Kidney tubule cell (primary cell): Measurements from ENCODE around the gene PLEKHG4.

Experiments
- DNase-seq: peaks from one replicate; pipeline ENCODE4 v3.0.0-alpha.2; 2018; ENCODE audit warnings: low spot score

Gene PLEKHG4, protein sequence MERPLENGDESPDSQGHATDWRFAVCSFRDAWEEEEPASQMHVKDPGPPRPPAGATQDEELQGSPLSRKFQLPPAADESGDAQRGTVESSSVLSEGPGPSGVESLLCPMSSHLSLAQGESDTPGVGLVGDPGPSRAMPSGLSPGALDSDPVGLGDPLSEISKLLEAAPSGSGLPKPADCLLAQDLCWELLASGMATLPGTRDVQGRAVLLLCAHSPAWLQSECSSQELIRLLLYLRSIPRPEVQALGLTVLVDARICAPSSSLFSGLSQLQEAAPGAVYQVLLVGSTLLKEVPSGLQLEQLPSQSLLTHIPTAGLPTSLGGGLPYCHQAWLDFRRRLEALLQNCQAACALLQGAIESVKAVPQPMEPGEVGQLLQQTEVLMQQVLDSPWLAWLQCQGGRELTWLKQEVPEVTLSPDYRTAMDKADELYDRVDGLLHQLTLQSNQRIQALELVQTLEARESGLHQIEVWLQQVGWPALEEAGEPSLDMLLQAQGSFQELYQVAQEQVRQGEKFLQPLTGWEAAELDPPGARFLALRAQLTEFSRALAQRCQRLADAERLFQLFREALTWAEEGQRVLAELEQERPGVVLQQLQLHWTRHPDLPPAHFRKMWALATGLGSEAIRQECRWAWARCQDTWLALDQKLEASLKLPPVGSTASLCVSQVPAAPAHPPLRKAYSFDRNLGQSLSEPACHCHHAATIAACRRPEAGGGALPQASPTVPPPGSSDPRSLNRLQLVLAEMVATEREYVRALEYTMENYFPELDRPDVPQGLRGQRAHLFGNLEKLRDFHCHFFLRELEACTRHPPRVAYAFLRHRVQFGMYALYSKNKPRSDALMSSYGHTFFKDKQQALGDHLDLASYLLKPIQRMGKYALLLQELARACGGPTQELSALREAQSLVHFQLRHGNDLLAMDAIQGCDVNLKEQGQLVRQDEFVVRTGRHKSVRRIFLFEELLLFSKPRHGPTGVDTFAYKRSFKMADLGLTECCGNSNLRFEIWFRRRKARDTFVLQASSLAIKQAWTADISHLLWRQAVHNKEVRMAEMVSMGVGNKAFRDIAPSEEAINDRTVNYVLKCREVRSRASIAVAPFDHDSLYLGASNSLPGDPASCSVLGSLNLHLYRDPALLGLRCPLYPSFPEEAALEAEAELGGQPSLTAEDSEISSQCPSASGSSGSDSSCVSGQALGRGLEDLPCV

DNA sequence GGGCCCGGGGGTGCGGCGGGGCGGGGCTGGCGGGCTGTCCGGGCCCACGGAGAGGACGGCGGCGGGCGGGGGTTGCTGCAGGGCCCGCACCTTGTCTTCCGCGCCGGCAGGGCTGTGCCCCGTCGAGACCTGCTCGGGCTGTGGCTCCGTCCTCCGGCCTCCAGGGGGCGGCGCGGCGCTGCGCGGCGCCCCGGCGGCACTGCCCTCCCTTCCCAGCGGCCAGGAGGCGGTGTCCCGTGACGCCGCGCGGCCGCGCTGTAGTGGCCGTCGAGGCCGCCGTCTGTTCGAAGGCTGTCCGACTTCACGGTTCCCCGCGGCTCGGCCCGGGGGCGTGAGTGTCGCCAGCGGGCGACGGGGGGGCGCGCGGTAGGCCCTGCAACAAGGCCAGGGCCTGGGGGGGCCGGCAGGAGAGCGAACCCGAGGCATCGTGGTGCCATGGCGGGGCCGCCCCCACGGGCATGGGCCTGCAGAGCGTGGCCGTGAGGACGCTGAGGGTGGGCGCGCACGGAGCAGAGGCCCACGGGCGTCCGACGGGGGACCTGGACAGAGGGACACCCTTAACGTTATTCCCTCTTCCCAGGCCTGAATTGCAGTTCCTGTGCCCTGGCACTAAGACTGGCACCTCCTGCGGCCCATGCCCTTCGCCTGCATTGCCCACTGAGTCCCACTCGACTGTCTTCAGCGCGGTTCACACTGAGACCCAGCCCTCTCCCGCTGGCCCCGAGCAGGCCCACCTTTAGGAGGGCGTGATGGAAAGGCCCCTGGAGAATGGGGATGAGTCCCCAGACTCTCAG lies at the start of gene PLEKHG4:
Gene PLEKHG4, plus strand, starts transcription at position 237 of the 794 bp plus-strand sequence. Its CDS starts 513 bp downstream, at position 750.
- DNase-seq: peak; percentile 76

DNA sequence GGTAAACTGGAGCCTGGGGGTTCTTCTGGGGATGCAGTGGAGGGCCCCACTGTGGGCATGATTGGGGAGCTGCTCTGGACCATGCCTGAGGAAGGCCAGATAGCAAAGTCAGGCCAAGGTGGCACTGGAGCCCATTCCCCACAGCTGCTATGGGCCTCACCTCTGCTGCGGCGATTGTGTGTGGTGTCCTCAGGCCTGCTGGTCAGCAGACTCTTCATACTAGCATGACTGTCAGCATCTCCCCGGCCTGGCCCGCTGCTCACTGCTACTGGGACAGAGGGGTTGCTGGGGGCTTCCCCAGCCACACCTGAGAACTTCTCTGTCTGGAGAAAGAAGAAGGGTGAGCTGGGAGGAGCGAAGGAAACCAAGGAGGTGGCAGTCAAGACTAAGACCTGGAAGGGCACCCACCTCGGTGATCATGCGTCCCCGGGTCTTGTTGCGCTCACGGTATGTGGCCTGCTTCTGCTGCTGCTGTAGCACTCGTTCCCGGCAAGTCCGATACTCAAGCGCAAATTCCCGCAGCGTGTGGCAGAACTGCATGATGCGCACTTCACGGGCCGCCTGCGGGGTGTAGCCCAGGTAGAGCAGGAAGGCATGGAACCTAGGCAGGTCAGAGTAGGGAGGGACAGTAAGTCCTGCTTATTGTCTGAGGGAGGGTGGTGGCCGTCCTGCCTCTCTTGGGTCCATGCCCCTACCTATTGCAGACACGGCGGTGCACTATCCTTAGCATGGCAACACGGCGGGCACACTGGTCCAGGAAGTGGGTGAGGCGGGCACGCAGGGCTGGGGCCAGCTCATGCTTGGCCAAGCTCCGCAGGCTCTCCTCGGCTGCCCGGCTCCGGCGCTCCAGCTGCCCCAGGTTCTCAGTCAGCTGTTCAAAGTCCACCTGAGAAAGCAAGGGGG lies 49.2 kb upstream of the PLEKHG4 start:
- DNase-seq: no peak

- DNase-seq: no peak
Observed at GRCh38 chr16:67230809-67231660, 48.3 kb upstream of the PLEKHG4 start.

- DNase-seq: no peak
Observed at GRCh38 chr16:67233596-67233995, 45.7 kb upstream of the PLEKHG4 start.

DNA sequence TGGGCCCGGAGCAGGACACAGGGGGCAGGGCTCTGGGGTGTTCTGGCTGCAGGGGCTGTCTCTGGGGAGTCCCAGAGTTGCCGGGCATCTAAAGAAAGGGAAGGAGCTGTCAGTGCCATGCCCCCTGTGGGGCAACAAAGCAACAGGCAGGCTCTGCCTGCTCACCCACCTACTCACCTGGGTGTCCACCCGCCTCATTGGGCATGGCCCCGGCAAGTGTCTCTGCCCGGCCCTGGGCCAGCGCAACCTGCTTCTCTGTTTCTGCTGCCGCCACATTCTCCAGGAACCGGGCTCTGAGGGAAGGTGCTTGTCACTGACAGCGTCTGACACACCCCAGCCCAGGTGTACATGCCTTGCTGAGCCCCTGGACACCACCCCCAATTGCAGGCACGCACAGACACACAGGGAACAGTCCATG lies 45.1 kb upstream of the PLEKHG4 start:
- DNase-seq: no peak

DNA sequence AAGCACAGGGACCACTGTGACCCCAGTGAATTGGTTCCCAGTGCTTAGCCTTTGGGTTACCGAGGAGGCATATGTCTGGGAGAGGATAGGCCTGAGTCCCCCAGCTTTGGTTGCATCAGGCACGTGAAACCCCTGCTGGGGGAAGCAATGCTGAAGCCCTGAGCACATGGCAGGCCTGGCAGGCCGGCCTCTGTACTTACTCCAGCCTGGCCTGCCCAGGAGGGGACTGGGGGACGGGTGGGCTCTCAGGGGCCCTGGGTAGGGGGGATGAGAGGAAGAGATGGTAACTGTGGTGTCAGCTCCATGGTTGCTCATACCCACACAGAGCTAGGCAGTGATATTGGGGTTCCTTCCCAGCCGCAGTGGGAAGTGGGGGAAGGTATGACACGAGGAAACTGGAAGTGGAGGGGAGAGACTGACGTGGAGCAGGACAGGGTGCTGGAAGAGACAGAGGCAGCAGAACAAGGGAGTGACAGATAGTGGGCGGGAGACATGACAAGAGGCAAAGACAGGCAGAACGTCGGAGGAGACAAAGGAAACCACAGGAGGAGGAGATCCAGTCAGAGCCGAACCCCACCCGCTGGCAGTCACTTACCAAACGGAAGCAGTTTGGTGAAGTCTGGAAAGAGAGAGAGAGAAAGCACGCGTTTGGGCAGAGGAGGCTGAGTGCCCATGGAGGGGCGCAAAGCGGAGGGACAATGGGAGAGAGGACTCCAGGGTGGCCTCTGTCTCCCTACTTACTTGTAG lies 43.3 kb upstream of the PLEKHG4 start:
- DNase-seq: no peak

DNA sequence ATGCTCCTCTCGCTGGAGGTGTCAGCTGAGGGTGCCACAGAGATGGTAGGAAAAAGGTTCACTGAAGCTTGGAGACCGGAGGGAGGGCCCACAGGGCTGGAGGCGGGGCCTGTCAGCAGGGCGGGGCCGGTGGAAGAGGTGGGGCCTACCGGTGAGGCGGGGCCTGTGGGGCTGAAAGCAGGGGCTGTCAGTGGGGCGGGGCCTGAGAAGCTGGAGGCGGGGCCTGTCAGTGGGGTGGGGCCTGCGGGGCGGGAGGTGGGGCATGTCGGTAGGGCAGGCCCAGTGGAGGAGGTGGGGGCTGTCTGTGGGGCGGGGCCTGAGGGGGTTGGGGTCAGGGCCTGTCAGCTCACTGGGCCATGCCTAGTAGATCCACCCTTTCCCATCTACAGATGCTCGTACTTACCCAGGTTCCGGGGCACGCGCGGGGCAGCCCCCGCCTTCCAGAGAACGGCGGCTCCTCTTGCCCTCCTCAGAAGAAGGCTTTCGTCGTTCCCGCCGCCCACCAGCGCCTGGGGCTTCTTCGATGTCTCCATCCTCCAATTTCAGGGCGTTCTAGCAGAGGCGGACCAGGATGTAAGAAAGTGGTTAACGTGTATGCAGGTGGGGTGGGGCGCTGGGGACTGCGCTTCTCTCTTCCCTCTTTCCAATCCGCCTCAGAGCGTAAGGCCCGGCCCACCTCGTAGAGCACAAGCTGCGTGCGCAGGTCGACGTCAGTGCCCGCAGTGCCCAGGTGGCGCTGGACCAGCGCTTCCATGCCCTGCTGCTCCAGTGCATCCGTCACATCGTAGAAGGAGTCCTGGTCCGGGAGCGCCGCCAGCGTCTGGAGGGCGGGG lies 42.6 kb upstream of the PLEKHG4 start:
- peak; percentile 45 for DNase-seq

GRCh38 chr16:67237396-67238277 lies 41.7 kb upstream of the PLEKHG4 start:
- DNase-seq: no peak

GRCh38 chr16:67238278-67238575 lies 41.1 kb upstream of the PLEKHG4 start:
- no peak for DNase-seq

GRCh38 chr16:67238806-67239470 lies 40.4 kb upstream of the PLEKHG4 start:
- DNase-seq: no peak

GRCh38 chr16:67240506-67240905 lies 38.8 kb upstream of the PLEKHG4 start:
- peak; percentile 43 for DNase-seq

DNA sequence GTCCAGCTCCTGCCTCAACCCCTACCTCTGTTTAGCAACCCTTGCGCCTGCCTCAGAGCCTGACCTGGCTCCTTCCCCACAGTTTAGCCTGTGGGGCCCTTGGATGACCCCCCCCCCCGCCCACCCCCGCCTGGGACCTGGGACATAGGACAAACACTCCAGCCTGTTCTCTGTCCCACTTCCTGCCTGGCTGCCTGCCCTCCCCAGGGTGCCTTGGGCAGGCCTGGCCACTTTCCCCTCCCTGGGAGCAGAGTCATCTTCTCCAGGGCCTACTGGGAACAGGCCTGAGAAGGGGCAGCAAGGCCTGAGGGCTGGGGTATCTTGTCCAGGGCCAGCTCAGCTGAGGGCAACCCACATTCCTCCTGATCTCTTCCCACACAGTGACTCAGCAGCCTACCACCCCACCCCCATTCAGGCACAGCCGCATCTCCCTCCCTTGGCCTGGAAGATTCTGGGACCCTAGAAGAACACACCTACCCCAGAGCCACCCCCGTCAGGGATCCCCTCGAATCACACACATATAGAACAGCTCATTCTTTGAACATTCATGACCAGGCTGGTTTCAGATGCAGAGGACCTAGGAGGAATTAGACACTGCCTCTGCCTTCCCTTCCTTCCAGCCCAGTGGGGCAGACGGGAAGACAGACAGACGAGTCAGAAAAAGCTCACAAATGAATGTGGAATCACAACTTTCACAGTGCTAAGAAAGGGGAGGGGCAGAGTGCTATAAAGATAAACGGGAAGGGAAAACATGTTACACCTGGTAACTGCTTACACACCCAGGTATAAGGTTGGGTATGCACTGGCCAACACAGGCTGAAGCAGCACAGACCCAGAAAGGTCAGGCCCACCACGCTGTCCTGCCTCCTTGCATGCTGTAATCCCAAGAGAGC lies 38.1 kb upstream of the PLEKHG4 start:
- peak; percentile 94 for DNase-seq

GRCh38 chr16:67242138-67242730 lies 37.1 kb upstream of the PLEKHG4 start:
- DNase-seq: no peak

DNA sequence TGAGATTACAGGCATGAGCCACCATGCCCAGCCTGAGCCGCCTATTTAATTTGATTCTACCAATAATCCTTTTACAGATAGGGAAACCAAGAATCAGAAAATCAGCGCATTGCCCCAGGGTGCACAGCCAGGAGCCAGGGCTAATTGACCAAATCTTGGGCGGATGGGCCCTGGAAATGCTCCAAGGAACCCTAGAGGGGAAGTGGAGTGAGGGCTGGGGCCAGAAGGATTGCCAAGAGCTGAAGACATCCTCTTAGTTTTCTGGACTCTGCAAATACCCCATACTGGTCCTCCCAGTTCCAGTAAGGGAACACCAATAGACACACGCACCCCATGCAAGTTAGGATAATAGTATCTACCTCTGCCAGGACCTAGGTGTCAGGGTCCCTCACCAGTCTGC lies 35.9 kb upstream of the PLEKHG4 start:
- DNase-seq: no peak
